Adrenal gland (tissue), 5 donors: ENCODE data around the gene RPP40.

Source experiments
- CTCF ChIP-seq, 6 experiments: fragments of 450-650 bp in 4 of 6; fragments of 200-600 bp in 2 of 6; sonication (generic) in 1 of 6; IDR thresholded peaks; 1 replicate in 5 of 6; 2 replicates in 1 of 6; pipeline versions ENCODE4 v1.5.1 to v1.8.0; 2016 to 2021; ENCODE audit warnings: antibody characterized with exemption in 6 of 6, mild to moderate bottlenecking in 2 of 6, moderate library complexity in 1 of 6
- POLR2A ChIP-seq, 2 donors: fragments of 450-650 bp; IDR thresholded peaks; one replicate each; pipeline ENCODE4 v1.6.1; 2017; ENCODE audit warnings: antibody characterized with exemption in 2 of 2, mild to moderate bottlenecking in 2 of 2, moderate library complexity in 1 of 2
- donor health status: DM: no; HTN: no; CAD: no.

GRCh38 chr6:4947716-4948115 is 56.1 kb downstream of the RPP40 start:
- TF ChIP-seq CTCF (IDR thresholded peaks at IDR 0.05) (no peak), POLR2A (IDR thresholded peaks at IDR 0.05) (no peak)
